HG02938 (cell line): Measurements from ENCODE around the gene SIRT2.
"Not testable (repeated sequence)": the region's sequence is repeated elsewhere in the genome, so short reads cannot be mapped to it uniquely, and the experiment has no call there.

Source experiments
- ATAC-seq: cut with Tn5 transposase; IDR thresholded peaks from one replicate; pipeline ENCODE4 v1.9.1; 2021; ENCODE audit warnings: mild to moderate bottlenecking, moderate library complexity; ENCODE audit not compliant: unreplicated experiment

Gene SIRT2

DNA sequence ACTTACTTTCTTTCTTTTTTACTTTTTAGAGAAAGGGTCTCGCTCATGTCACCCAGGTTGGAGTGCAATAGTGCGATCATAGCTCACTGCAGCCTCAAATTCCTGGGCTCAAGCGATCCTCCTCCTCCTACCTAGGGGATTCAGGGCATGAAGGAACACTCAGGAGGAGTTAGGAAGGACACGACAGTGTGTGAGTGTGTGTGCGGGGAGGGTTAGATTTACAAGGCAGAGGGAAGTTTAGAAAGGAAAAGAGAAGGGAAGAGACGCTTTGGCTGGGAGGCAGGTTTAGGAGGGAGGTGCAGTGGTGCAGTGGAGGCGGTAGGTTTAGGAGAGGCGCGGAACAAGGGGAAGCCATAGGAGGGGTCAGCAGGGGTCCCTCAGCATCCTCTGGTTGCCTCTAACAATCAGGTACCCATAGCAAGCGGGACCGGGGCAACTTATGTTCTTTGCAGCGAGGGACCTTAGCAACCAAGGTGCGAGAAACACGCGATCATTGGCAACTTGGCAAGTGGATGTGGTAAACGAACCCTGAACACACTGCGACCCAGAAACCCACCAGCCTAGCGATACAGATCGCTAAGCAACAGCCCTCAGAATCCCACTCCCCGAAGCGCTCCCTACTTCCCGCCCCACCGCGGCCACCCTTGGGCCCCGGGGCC lies 501 bp downstream of the SIRT2 start:
- no peak for ATAC-seq

DNA sequence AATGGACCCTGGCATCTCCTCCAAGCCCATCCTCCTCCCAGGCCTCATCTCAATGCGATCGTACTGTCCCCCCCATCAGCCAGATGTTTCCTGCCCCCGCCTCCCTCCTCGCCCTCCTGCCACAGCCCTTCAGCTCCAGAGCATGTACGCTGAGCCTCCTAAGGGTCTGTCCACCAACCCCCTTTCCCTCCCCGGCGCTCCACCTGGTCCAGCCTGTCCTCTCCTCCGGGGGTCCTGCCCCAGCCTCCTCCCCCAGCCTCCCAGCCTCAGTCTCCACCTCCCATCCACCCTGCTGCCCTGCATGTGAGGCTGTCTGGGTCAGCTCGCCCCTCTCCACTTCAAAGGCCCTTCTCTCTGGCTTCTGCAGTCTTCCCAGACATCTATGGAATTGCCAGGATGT lies 4.5 kb downstream of the SIRT2 start:
- ATAC-seq: no peak

DNA sequence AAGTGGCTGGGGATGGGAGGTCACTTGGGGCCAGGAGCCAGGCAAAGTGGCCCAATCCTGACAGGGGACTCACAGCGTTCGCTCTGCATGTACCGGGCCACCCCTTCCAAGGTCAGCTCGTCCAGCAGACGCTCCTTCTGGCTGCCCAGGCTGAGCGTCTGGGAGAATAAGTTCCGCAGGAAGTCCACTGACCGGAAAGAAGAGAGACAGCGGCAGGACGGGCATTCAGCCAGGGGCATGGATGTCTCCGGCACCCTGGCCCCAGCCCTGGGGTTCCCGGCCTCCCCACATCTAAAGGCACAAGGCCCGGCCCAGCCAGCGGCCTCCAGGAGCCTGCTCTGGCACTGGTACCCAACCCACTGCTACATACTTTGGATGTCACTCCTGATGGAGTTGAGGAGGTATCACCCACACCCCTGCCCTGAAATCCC lies 6.1 kb downstream of the SIRT2 start:
- ATAC-seq: no peak

DNA sequence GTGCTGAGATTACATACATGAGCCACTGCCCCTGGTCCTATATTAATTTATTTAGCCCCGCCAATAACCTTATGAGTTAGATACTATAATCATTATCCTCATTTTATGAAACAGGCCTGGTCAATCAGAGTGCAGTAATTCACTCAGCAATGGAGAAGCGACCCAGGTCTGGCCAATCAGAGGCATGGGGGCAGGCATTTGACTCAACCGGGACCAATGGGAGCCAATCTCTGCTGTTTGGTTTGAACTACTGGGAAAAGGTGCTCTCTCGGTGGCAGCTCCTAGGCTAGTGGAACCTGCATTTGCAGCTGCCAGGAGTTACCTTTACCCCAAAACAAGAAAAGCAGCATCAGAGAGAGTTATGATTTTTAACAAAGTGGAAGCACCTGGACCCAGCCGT lies 6.6 kb downstream of the SIRT2 start:
- ATAC-seq: no peak

DNA sequence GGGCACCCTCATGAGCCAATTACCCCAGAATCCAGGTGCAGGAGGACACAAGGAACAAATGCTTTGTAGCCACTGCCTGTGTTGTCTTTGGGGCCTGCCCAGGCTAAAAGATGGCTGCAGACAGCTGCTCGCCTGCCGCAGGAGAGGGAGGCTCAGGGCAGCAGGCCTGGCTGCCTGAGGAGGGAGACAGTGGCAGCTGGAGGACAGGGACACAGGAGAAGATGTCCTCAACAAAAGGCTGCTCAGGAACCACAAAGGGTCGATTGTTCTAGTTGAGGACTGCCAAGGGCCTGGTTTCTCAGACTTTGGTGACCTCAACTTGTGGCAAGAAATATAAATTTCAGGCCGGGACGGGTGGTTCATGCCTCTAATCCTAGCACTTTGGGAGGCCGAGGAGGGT lies 7.6 kb downstream of the SIRT2 start:
- ATAC-seq: no peak

DNA sequence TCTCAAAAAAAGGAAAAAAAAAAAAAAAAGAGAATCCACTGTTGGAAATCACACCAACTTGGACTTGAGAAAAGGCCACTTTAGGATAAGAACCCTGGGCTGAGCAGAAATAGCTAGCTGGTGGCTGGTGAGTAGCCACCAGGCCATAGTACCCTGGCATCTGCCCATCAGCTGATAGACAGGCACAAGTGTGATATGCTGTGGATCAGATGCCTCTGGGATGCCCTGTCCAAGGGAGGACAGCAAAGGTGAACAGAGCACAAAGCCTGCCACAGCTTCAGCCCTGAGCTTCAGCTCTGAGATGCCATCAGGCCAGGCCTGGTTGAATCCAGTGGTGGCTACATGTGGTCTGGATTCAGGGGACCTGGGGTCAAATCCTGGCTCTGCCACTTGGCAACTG lies 8.7 kb downstream of the SIRT2 start:
- no peak for ATAC-seq

- ATAC-seq: no peak
Observed at GRCh38 chr19:38889803-38890202, 9.6 kb downstream of the SIRT2 start.

GRCh38 chr19:38888876-38889275 lies 10.5 kb downstream of the SIRT2 start:
- no peak for ATAC-seq

GRCh38 chr19:38884691-38885090 lies 14.7 kb downstream of the SIRT2 start:
- not testable (repeated sequence) for ATAC-seq

GRCh38 chr19:38883286-38883685 lies 16.1 kb downstream of the SIRT2 start:
- no peak for ATAC-seq

GRCh38 chr19:38880882-38881609 lies 18.4 kb downstream of the SIRT2 start:
- ATAC-seq: no peak

DNA sequence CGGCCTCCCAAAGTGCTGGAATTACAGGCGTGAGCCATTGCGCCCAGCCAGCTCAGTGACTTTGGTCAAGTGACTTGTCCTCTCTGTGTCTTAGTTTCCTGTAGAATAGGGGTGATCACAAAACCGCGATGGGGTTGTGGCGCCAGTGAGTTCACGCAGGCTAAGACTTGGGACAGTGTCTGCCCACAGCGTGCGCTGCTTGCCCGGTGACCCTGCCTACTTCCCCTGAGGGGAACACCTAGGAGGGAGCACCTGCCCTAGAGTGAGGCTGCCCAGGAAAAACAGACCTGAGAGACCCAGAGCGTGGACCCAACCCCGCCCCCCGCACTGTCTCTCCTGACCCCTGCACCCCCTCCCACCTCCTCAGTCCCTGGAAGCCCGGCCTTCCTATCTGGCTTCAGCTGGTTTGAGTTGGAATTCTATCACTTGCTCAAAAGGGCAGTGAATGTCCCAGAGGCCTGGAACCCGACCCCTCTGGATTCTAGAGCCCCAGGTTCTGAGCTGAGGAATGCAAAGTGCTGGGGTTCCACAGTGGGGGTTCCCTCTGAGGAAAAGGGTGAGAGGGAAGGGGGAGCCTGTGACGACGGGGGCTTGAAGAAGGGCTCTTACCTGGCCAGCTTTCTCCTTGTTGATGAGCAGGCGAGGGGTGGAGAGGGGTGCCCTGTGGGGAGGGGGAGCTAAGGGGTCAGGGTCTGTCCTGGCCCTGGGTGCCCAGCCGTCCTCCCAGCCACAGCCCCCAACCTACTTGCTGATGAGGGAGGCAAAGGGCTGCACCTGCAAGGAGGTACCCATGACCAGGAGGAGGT lies 19.1 kb downstream of the SIRT2 start:
- ATAC-seq: no peak

GRCh38 chr19:38879400-38879751 lies 20.0 kb downstream of the SIRT2 start:
- ATAC-seq: no peak

DNA sequence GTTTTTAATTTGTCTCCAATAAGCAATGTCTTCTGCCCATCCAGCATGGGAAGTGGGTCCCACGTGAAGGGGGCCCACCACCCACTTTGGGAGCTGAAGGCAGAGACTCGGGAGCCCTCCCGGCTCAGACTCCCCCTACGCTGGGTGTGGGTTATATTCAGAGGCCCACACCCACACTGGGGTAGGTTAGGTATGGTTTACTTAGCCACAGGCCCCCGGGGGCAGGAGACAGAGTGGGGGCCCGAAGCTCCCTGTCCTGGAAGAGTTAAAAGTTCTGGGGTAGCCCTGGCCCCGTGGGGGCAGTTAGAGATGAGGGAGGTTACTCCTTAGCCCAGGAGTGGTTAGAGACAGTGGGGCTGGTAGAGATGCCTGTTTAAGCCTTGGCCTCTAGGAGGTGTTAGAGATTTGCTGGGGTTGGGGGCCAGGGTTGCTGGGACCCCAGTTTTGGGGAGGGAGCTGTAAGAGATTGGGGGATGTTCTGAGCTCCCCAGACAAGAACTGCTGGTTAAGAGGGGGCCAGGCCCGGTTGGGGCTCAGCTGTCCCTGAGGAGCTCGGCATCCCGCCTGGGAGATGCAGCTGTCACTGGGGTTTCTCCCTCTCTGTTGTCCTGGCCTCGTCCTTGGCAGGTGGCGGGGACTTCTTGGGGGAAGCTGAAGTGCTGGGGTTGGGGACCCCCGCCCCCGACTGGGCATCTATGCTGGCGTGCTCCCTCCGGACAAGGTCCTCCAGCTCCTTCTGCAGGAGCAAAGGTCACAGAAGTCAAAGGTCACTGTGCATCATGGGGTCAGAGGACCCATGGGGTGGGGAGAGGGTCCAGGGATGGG lies 20.6 kb downstream of the SIRT2 start:
- no peak for ATAC-seq

GRCh38 chr19:38877781-38878574 lies 21.4 kb downstream of the SIRT2 start, which contains the start of gene RINL:
TSS of gene RINL (minus strand) at chr19:38878275. CDS start at chr19:38876742, 1,533 bp downstream.
- ATAC-seq: no peak

DNA sequence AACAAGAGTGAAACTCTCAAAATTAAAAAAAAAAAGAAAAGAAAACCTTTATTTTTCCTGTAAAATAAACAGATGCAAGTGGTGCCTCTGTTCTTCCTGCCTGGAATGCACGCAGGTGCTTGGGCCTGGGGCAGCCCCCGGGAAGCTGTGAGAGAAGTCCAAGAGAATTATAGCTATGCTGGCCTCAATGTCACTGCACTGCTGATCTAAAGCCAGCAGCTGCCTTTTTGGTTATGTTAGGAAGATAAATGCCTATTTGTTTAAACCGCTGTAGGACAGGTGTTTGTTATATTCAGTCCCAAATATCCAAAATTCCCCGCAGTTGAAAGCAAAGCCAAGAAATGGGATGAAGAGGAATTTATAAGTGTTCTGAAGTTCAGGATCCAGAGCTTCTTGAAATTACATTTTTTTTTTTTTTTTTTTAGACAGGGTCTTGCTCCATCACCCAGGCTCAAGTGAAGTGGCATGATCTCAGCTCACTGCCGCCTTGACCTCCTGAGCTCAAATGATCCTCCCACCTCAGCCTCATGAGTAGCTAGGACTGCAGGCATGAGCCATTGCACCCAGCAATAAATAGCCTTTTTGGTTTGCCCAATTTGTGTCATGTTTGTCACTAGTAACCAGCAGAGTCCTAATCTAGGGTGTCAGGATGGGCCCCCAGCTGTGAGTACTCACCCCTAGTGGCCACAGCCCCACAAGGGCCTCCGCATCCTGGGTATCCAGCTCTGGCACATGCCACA lies 23.6 kb downstream of the SIRT2 start:
- ATAC-seq: no peak

DNA sequence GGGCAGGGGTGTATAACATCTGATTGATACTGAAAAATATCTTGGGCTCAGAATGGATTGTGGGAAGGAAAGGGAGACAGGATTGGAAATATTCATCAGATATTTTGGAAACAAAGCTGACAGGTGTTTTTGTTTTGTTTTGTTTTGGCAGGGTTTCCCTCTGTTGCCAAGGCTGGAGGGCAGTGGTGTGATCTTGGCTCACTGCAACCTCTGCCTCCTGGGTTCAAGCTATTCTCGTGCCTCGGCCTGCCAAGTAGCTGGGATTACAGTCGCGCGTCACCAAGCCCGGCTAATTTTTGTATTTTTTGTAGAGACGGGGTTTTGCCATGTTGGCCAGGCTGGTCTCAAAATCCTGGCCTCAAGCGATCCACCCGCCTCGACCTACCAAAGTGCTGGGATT lies 26.0 kb downstream of the SIRT2 start:
- not testable (repeated sequence) for ATAC-seq

DNA sequence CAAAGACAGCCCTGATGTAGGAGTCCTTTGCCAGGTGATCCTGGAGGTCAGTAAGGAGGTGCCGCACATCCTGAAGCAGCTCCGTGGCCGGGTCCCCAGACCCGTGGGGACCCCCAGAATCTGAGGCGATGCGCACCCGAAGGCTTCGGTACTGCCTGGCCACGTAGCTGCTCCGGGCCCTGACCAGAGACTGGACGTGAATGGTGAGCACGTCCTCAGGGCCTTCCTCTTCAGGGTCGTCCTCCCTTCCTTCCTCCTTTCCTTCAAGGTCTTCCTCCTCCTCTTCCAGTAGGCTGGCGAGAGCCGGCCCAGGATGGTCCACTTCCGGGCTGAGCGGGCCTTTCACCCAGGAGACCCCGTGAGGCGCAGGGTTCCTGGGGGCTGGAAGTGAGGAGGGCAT lies 28.8 kb downstream of the SIRT2 start:
- ATAC-seq: no peak

DNA sequence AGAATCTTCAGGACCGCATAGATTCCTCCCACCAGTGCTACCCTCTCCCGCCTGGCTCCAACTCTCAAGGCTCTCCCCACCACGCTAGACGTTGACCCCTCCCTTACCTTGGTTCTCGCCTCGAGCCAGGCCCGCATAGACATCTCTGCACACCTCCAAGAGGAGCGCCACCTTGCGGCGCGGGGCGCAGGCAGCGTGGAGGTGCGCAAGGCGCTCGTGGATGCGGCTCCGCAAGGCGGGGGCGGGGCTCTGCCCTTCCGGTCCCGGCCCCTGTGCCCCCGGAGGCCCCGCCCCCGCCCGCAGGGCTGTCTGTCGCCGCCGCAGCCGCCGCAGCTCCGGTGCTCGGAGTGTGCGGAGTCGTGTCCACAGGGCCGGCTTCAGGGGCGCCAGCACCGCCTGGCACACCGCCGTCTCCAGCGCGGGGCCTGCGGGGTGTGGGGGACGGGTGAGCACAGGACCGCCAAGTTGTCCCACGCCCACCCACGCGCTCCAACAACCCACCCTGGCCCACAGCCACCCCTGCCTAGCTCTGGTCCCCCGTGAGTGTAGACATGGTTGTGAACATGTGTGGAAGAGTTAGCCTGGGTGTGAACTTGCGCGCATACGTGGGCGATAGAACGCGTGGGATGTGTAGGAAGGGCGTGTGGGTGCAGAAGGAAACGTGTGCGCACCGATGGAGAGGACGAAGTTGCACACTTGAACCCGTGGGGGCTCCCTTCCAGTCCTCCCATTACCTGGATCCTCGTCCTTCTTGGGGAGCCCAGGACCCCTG lies 29.4 kb downstream of the SIRT2 start:
- ATAC-seq: no peak
